HG03520 (cell line): ENCODE data around the gene TUB.

Experiments
- ATAC-seq: cut with Tn5 transposase; IDR thresholded peaks from one replicate; pipeline ENCODE4 v1.9.1; 2021; ENCODE audit warnings: mild to moderate bottlenecking, moderate library complexity; ENCODE audit not compliant: unreplicated experiment

TUB gene

GRCh38 chr11:8103909-8104308 is 22.9 kb downstream of the TUB start:
- ATAC-seq = no peak

DNA sequence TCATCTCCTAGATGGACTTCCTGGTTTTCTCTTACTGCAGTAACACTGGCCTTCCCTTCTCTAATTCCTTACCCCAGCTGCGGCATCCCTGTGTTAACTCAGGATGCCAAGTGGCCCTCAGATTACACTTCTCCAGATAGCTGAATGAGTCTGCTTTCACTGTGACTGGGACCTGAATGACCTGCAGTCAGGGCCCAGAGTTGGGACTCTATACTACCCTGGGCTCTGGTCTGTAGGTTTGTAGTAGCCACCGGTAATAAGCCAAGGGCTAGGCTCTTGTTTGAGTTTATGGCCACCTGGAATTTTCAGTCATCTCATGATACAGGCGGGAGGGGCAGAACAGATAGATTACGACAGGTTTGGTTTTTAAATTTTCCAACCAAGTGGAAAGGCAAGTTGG is 24.1 kb downstream of the TUB start:
- no peak for ATAC-seq

DNA sequence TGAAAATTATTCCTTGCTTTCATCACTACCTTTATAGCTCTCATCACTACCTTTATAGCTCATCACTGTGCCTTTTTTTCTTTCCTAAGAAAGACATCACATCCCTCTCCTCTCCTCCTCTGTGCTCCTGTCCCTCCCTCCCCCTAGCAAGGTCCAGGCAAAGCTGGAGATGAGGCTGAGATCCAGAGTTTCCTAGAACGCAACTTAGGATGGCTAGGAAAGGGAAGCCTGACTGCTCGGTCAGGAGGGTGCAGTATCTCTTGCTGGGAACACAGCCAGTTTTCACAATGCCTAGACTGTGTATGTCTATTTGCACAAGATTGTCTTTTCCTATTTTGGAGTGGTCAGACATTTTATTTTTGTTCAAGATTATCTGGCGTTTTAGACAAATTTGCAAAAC is 24.7 kb downstream of the TUB start:
- ATAC-seq = no peak

- ATAC-seq = no peak
Observed at GRCh38 chr11:8106679-8107078, 25.7 kb downstream of the TUB start.

GRCh38 chr11:8107642-8108041 is 26.6 kb downstream of the TUB start:
- ATAC-seq = no peak

DNA sequence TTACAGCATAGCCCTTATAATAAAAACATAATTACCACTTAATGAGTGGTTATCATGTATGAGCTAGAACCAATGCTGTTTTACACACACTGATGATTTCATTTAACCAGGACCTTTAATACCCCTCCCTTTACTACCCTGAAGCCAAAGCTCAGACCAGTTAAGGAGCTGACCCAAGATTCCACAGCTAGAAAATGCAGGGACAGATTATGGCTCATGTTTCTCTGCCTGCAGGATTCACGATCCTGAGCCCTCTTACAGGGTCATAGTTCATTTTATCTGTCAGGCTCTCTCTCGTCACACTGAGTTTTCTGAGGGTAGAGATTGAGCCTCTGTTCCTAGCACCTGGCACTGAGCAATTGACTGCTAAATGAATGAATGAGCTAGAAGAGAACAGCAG is 27.4 kb downstream of the TUB start:
- ATAC-seq = no peak

GRCh38 chr11:8109675-8110074 is 28.7 kb downstream of the TUB start:
- no peak for ATAC-seq

DNA sequence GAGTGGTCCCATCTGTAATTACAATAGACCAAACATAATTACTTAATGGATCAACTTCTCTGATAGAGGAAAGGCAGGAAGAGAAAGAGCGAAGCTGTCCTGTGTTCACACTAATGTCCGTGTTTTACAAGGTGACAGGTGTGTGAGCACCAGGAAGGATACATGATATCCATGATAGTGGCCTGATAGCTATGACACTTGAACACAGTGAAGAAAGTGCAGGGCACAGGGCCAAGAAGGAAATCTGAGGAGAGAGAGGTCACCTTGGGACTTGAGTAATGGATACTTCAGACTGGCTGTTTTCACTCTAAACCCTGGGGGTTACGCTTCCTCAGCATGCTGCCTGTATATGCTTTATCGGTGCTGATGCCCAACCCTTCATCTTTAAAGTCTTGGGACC is 29.4 kb downstream of the TUB start:
- ATAC-seq = no peak

- no peak for ATAC-seq
Observed at GRCh38 chr11:8111636-8112035, 30.6 kb downstream of the TUB start.

GRCh38 chr11:8122173-8122764 is 41.3 kb downstream of the TUB start:
- ATAC-seq = no peak

DNA sequence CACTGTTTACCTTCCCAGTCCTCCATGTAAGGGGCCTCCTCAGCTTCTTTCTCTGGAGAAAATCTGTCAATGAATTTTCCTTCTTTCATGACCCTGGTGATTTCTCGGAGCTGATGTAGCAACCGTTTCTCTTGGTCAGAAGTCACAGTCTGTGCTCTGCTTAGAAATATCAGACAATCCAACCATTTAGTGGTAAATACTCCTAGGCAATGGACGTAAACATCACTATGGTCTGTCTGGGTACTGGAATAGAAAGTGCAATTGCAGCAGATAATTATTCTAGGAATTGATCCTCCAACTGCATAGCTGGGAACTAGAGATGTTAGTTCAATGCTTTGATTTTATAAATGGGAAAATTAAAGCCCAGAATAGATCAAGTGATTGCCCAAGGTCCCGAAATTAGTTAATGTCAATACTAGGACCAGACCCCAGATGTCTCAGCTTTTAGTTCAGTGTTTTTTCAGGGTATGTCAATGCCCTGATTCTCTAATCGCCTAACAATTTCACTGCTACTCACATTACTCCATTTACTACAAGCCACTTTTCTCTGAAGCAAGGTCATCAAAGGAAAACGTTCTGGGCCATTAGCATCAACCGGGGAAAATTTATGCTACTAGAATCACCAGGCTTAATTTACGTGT is 45.8 kb downstream of the TUB start:
- ATAC-seq = no peak

DNA sequence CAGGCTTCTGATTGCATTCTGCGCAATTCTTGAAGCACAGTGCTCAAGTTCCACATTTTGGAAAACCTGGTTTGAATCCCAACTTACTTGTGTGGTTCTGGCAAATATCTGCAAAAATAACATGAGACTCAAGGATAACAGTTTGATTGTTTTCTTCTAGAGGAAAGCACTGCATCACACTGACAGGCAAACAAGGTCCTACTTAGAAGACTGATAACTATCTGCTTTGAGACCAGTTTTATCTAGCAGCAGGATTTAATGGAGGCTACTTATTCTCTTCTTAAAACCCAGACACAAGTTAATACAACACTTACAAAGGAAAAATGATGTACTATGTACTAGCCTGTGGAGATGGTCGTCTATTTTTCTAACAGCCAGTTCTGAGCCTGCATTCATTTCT is 46.4 kb downstream of the TUB start:
- ATAC-seq = no peak

GRCh38 chr11:8138526-8138925 is 57.5 kb downstream of the TUB start:
- ATAC-seq = no peak

DNA sequence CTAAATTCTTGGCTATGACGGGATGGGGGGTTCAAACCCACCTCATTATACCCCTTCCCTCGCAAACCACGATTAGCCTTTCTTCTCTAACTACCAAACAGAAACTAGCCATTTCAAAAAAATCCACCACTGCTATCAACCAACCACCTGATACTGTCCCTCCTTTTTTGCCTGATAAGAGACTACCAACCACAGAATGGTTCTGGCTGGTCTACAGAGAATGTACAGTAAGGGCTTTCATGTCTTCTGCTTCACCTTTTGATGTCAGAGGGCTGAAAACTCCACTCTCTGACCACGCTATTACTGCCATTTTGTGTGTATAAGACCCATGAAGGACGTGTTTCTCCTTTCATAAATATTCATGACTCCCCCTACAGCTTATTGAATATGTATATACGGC is 68.7 kb downstream of the TUB start:
- no peak for ATAC-seq
